BJ (cell line): Measurements from ENCODE around the gene EXOC3. TPM values are rescaled to one million over a fixed set of nuclear protein-coding genes. Genes with fewer than 3 reads are reported as not detected.
A peak's percentile ranks its signal among the peaks of the same experiment; 100 is the strongest.

Experiments
- CTCF ChIA-PET: fragments of 350-600 bp; formaldehyde crosslinking; extraction: SDS; loops from one replicate; lab custom pipeline; 2021; ENCODE audit warnings: antibody characterized with exemption, inconsistent platforms; lab: Yijun Ruan, JAX
- POLR2A ChIA-PET: fragments of 300-600 bp; sonication (Branson Sonifier 250); formaldehyde crosslinking; extraction: SDS; loops from one replicate; lab custom pipeline; 2021; ENCODE audit warnings: antibody characterized with exemption; lab: Charles Lee
- DNase-seq: peaks from one replicate; pipeline ENCODE4 v3.0.0-alpha.2; 2011; ENCODE audit warnings: low read depth
- H3K27me3 ChIP-seq: 2 replicates; pipeline ENCODE4 v1.6.0; 2011; ENCODE audit warnings: low read length; ENCODE audit not compliant: control insufficient read depth, insufficient read depth
- H3K36me3 ChIP-seq: 2 replicates; pipeline ENCODE4 v1.5.1; 2011; ENCODE audit warnings: low read length; ENCODE audit not compliant: control insufficient read depth, insufficient read depth
- H3K4me3 ChIP-seq: 2 replicates; pipeline ENCODE4 v1.5.1; 2011; ENCODE audit warnings: low read depth, mild to moderate bottlenecking, control low read depth, low read length
- CTCF ChIP-seq: IDR thresholded peaks from 2 replicates; pipeline ENCODE4 v1.5.1; 2011; ENCODE audit warnings: low read depth, mild to moderate bottlenecking, control low read depth, inconsistent platforms, low read length, moderate library complexity; ENCODE audit not compliant: insufficient read depth
- polyA plus RNA-seq: library from polyadenylated mRNA; depleted of rRNA; stranded (reverse); fragments of >200 nt; gene quantifications from 2 replicates; pipeline ENCODE4 v1.2.3, GENCODE V29; 2011

The EXOC3 gene
- polyA plus RNA-seq, 1 experiment, result 32.1 TPM

- DNase-seq, result no peak
- Histone ChIP-seq H3K36me3 (peaks cover 20% of the 10 kb centered on the region), H3K4me3 (no peak overlapping the region), H3K27me3 (no peaks in the 10 kb centered on the region)
- TF ChIP-seq CTCF, result peak; percentile 63
- ChIA-PET CTCF (interaction anchor here (0.6 to 5.2 kb wide), 13 partner anchors 9 to 457 kb away, joined by 3 to 28 read pairs (median 9); partner anchors contain the start of gene AHRR), POLR2A (interaction anchor here (0.7 kb wide), 1 partner anchor 29 kb away, joined by 7 read pairs; no protein-coding TSS in a partner anchor)
These were observed 3.9 kb downstream of the EXOC3 start for GRCh38 chr5:446883-447263.

- ChIA-PET POLR2A (no interaction called here), CTCF (interaction anchor here (0.6 to 5.2 kb wide), 12 partner anchors 9 to 455 kb away, joined by 3 to 28 read pairs (median 10); partner anchors contain the start of gene AHRR)
- H3K27me3 ChIP-seq, result no peaks in the 10 kb centered on the region
- H3K36me3 ChIP-seq, result peaks cover 20% of the 10 kb centered on the region
- TF ChIP-seq CTCF, result no peak
- H3K4me3 ChIP-seq, result no peak overlapping the region
- no peak for DNase-seq
These were observed 4.5 kb downstream of the EXOC3 start for GRCh38 chr5:447501-447900.

- no peak for DNase-seq
- Histone ChIP-seq H3K36me3 (peaks cover 20% of the 10 kb centered on the region), H3K27me3 (no peaks in the 10 kb centered on the region), H3K4me3 (no peak overlapping the region)
- ChIA-PET CTCF (interaction anchor here (0.7 to 5.2 kb wide), 6 partner anchors 17 to 177 kb away, joined by 3 to 28 read pairs (median 8); partner anchors contain the start of gene PDCD6), POLR2A (no interaction called here)
- TF ChIP-seq CTCF, result no peak
These were observed 5.2 kb downstream of the EXOC3 start for GRCh38 chr5:448061-448765.

GRCh38 chr5:448766-449090, 5.8 kb downstream of the EXOC3 start:
- H3K27me3 ChIP-seq, result no peaks in the 10 kb centered on the region
- POLR2A ChIA-PET, result no interaction called here
- CTCF ChIA-PET, result interaction anchor here (0.7 to 5.2 kb wide), 6 partner anchors 18 to 177 kb away, joined by 3 to 28 read pairs (median 5); partner anchors contain the start of gene PDCD6
- TF ChIP-seq CTCF, result no peak
- peaks cover 25% of the 10 kb centered on the region for H3K36me3 ChIP-seq
- DNase-seq, result no peak
- H3K4me3 ChIP-seq, result no peak overlapping the region

- H3K4me3 ChIP-seq, result no peak overlapping the region
- no peaks in the 10 kb centered on the region for H3K27me3 ChIP-seq
- H3K36me3 ChIP-seq, result peaks cover 29% of the 10 kb centered on the region
- ChIA-PET CTCF (interaction anchor here (1.0 to 5.2 kb wide), 4 partner anchors 18 to 137 kb away, joined by 3 to 28 read pairs (median 5); no protein-coding TSS in a partner anchor), POLR2A (no interaction called here)
- no peak for TF ChIP-seq CTCF
- no peak for DNase-seq
These were observed 6.2 kb downstream of the EXOC3 start for GRCh38 chr5:449151-449550.
